ENCODE measurements around the gene TMEM119. TPM values are rescaled to one million over a fixed set of nuclear protein-coding genes. Genes with fewer than 3 reads are reported as not detected.

The TMEM119 gene
- polyA plus RNA-seq, 1 experiment: 60.3 TPM

DNA sequence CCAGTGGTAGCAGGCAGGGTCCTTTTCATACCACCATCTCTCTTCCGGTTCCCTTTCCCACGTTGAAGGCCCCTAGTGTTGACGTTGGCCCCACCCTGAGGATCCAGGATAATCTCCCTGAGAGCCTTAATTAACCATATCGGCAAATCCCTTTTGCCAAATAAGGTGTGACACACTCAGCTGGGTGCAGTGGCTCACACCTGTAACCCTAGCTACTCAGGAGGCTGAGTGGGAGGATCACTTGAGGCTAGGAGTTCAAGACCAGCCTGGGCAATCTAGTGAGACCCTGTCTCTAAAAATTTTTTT, 2.8 kb upstream of the TMEM119 start:
- Histone ChIP-seq H3K9me3 (ENCODE audit: control insufficient read depth, insufficient read depth, low read length) (no peaks in the 10 kb centered on the region), H3K27me3 (ENCODE audit: control insufficient read depth, insufficient read depth, low read length) (no peaks in the 10 kb centered on the region), H3K27ac (ENCODE audit: low read depth, low read length) (peak overlapping the region; percentile 11), H3K4me3 (ENCODE audit: low read depth, low read length) (no peak overlapping the region)
- POLR2A ChIA-PET: interaction anchor here (1.2 kb wide), 1 partner anchor 15 kb away, joined by 3 read pairs; no protein-coding TSS in a partner anchor
- CTCF ChIA-PET: interaction anchor here (0.6 to 0.9 kb wide), 3 partner anchors 17 to 131 kb away, joined by 3 read pairs; no protein-coding TSS in a partner anchor
- TF ChIP-seq, protein P1, sequence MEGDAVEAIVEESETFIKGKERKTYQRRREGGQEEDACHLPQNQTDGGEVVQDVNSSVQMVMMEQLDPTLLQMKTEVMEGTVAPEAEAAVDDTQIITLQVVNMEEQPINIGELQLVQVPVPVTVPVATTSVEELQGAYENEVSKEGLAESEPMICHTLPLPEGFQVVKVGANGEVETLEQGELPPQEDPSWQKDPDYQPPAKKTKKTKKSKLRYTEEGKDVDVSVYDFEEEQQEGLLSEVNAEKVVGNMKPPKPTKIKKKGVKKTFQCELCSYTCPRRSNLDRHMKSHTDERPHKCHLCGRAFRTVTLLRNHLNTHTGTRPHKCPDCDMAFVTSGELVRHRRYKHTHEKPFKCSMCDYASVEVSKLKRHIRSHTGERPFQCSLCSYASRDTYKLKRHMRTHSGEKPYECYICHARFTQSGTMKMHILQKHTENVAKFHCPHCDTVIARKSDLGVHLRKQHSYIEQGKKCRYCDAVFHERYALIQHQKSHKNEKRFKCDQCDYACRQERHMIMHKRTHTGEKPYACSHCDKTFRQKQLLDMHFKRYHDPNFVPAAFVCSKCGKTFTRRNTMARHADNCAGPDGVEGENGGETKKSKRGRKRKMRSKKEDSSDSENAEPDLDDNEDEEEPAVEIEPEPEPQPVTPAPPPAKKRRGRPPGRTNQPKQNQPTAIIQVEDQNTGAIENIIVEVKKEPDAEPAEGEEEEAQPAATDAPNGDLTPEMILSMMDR (IDR thresholded peaks at IDR 0.05; ENCODE audit: low read depth, low read length): no peak
- no peak for DNase-seq (ENCODE audit: low read depth, low spot score)

DNA sequence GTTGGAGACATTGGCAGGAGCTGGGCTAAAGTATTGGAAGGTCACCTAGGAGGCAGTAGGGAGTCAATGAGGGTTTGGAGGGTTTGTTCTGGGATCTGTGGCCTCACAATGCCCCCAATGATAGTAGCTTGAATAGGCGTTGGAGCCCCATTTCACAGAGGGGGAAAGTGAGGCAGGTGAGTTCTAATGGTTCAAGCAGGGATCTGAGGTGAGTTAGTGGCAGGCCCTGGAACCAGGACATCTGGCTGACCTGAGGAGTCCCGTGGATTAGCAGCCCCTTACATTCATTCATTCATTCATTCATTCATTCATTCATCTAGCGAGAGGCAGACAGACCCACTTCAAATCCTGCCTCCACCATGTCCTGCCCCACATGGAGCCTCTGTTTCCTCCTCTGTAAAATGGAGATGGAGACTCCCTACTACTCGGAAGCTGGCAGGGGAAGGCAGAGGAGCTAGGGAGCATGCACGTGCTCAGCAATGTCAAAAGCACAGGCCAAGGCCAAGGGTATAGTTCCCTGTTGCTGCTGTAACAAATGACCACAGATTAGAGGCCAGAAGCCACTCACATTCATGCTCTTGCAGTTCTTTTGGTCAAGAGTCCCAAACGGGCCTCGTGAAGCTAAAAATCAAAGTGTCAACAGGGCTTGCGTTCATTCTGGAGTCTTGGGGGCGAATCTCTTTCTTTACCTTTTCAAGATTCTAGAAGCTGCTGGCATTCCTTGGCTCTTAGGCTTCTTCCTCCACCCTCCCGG, 2.2 kb upstream of the TMEM119 start:
- H3K9me3 ChIP-seq (ENCODE audit: control insufficient read depth, insufficient read depth, low read length): no peaks in the 10 kb centered on the region
- H3K27me3 ChIP-seq (ENCODE audit: control insufficient read depth, insufficient read depth, low read length): no peaks in the 10 kb centered on the region
- no peak overlapping the region for H3K4me3 ChIP-seq (ENCODE audit: low read depth, low read length)
- DNase-seq (ENCODE audit: low read depth, low spot score): no peak
- ChIA-PET CTCF (interaction anchor here (0.6 to 0.9 kb wide), 3 partner anchors 18 to 132 kb away, joined by 3 read pairs; no protein-coding TSS in a partner anchor), POLR2A (interaction anchor here (1.2 kb wide), 1 partner anchor 15 kb away, joined by 3 read pairs; no protein-coding TSS in a partner anchor)
- TF ChIP-seq, protein P1 (IDR thresholded peaks at IDR 0.05; ENCODE audit: low read depth, low read length): no peak
- peak overlapping the region; percentile 11 for H3K27ac ChIP-seq (ENCODE audit: low read depth, low read length)

DNA sequence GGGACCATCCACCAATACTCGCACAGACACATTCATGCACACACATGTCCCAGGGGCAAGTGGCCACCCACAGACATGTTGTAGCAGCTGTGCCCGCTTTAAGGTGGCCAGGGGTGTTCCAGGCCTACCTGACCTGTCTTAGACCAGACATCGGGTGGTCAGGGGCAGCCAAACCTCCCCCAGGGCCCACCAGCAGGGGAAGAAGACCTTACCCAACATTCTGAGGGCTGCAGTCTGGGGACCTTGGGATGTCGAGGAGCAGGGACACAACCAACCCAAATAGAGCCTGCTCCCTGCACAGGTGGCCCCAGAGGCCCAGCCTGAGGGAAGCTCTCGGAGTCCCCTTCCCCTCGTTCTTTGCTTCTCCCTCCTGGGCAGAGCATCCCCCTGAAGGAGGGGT, 1.7 kb upstream of the TMEM119 start:
- TF ChIP-seq, protein P1 (IDR thresholded peaks at IDR 0.05; ENCODE audit: low read depth, low read length): no peak
- no peak overlapping the region for H3K4me3 ChIP-seq (ENCODE audit: low read depth, low read length)
- H3K27me3 ChIP-seq (ENCODE audit: control insufficient read depth, insufficient read depth, low read length): no peaks in the 10 kb centered on the region
- POLR2A ChIA-PET: interaction anchor here (1.2 kb wide), 1 partner anchor 16 kb away, joined by 3 read pairs; no protein-coding TSS in a partner anchor
- CTCF ChIA-PET: no interaction called here
- no peaks in the 10 kb centered on the region for H3K9me3 ChIP-seq (ENCODE audit: control insufficient read depth, insufficient read depth, low read length)
- no peak overlapping the region for H3K27ac ChIP-seq (ENCODE audit: low read depth, low read length)
- no peak for DNase-seq (ENCODE audit: low read depth, low spot score)

- ChIA-PET POLR2A (interaction anchor here (0.5 to 1.8 kb wide), 5 partner anchors 9 to 204 kb away, joined by 3 to 9 read pairs (median 3); no protein-coding TSS in a partner anchor), CTCF (interaction anchor here (1.0 to 1.5 kb wide), 3 partner anchors 20 to 47 kb away, joined by 4 to 7 read pairs (median 4); no protein-coding TSS in a partner anchor)
- Histone ChIP-seq H3K9me3 (ENCODE audit: control insufficient read depth, insufficient read depth, low read length) (no peaks in the 10 kb centered on the region), H3K27me3 (ENCODE audit: control insufficient read depth, insufficient read depth, low read length) (no peaks in the 10 kb centered on the region), H3K4me3 (ENCODE audit: low read depth, low read length) (peak overlapping the region; percentile 75), H3K27ac (ENCODE audit: low read depth, low read length) (peak overlapping the region; percentile 47)
- no peak for DNase-seq (ENCODE audit: low read depth, low spot score)
- TF ChIP-seq, protein P1 (IDR thresholded peaks at IDR 0.05; ENCODE audit: low read depth, low read length): no peak
These were observed 818 bp upstream of the TMEM119 start for GRCh38 chr12:108598553-108599250.

Data from AG04450 (cell line).